HG03469 (cell line): ENCODE measurements around the gene ATP13A2.

Experiments used
- ATAC-seq: cut with Tn5 transposase; IDR thresholded peaks from one replicate; pipeline ENCODE4 v1.9.1; 2021; ENCODE audit warnings: mild to moderate bottlenecking, moderate library complexity, moderate number of reproducible peaks; ENCODE audit not compliant: unreplicated experiment

ATP13A2 gene

GRCh38 chr1:17004466-17005364 lies 7.0 kb downstream of the ATP13A2 start:
- no peak for ATAC-seq

GRCh38 chr1:17002524-17002902 lies 9.2 kb downstream of the ATP13A2 start:
- no peak for ATAC-seq

GRCh38 chr1:17001760-17002523 lies 9.8 kb downstream of the ATP13A2 start:
- ATAC-seq: no peak

GRCh38 chr1:16999863-17000262 lies 11.9 kb downstream of the ATP13A2 start:
- no peak for ATAC-seq

- ATAC-seq: no peak
Observed at GRCh38 chr1:16998589-16998988, 13.1 kb downstream of the ATP13A2 start.

- ATAC-seq: no peak
Observed at GRCh38 chr1:16996845-16997244, 14.9 kb downstream of the ATP13A2 start.

GRCh38 chr1:16993521-16994038 lies 18.1 kb downstream of the ATP13A2 start:
- ATAC-seq: no peak

- no peak for ATAC-seq
Observed at GRCh38 chr1:16992675-16993074, 19.1 kb downstream of the ATP13A2 start.

GRCh38 chr1:16992102-16992501 lies 19.6 kb downstream of the ATP13A2 start:
- no peak for ATAC-seq

GRCh38 chr1:16991571-16991970 lies 20.2 kb downstream of the ATP13A2 start:
- no peak for ATAC-seq

GRCh38 chr1:16989676-16990391 lies 21.9 kb downstream of the ATP13A2 start:
- no peak for ATAC-seq

- ATAC-seq: no peak
Observed at GRCh38 chr1:16988210-16988609, 23.5 kb downstream of the ATP13A2 start.

- no peak for ATAC-seq
Observed at GRCh38 chr1:16986962-16987361, 24.8 kb downstream of the ATP13A2 start.

- ATAC-seq: no peak
Observed at GRCh38 chr1:16986560-16986959, 25.2 kb downstream of the ATP13A2 start.

GRCh38 chr1:16986113-16986512 lies 25.6 kb downstream of the ATP13A2 start:
- ATAC-seq: no peak

- no peak for ATAC-seq
Observed at GRCh38 chr1:16984717-16985116, 27.0 kb downstream of the ATP13A2 start.

- ATAC-seq: no peak
Observed at GRCh38 chr1:16983649-16984048, 28.1 kb downstream of the ATP13A2 start.

- ATAC-seq: no peak
Observed at GRCh38 chr1:16982902-16983301, 28.8 kb downstream of the ATP13A2 start.

GRCh38 chr1:16981269-16981849 lies 30.4 kb downstream of the ATP13A2 start:
- ATAC-seq: no peak

- no peak for ATAC-seq
Observed at GRCh38 chr1:16980473-16981268, 31.1 kb downstream of the ATP13A2 start, which contains the start of gene MFAP2. Gene MFAP2, minus strand, starts transcription at chr1:16980620. Its CDS starts 2,347 bp downstream, at chr1:16978273.
